SKM-1 (cell line): ENCODE measurements around the gene SLC6A15.

Experiments
- DNase-seq: peaks from one replicate; lab custom pipeline; 2025; ENCODE audit not compliant: unreplicated experiment; lab: John Stamatoyannopoulos, UW

Gene SLC6A15

GRCh38 chr12:84810611-84811010 lies 102.0 kb downstream of the SLC6A15 start:
- no peak for DNase-seq
